Measurements from ENCODE around the gene MYH16.
"Not testable (repeated sequence)": the region's sequence is repeated elsewhere in the genome, so short reads cannot be mapped to it uniquely, and the experiment has no call there.

Gene MYH16

DNA sequence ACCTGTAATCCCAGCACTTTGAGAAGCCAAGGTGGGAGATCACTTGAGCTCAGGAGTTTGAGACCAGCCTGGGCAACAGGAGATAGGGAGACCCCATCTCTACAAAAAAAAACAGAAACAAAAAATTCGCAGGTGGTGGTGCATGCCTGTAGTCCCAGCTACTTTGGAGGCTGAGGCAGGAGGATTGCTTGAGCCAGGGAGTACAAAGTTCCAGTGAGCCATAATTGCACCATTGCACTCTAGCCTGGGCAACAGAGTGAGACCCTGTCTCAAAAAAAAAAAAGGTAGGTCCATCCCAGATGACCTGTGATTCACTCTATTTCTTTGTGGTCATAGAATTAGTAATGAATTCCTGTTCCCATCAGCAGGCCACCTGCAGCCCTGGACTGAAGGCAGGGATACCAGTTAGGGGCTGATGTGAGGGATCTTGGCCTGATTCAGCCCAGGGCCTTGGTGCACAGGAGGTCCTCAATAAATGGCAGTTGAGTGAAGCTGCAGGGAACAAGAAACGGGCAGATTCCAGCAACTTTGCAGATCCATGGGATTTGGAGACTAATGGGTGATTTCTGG, at the start of gene MYH16:
TSS of gene MYH16 (plus strand) at position 364 of the 570 bp plus-strand sequence.
- no peak for DNase-seq (ENCODE audit: low spot score)

DNA sequence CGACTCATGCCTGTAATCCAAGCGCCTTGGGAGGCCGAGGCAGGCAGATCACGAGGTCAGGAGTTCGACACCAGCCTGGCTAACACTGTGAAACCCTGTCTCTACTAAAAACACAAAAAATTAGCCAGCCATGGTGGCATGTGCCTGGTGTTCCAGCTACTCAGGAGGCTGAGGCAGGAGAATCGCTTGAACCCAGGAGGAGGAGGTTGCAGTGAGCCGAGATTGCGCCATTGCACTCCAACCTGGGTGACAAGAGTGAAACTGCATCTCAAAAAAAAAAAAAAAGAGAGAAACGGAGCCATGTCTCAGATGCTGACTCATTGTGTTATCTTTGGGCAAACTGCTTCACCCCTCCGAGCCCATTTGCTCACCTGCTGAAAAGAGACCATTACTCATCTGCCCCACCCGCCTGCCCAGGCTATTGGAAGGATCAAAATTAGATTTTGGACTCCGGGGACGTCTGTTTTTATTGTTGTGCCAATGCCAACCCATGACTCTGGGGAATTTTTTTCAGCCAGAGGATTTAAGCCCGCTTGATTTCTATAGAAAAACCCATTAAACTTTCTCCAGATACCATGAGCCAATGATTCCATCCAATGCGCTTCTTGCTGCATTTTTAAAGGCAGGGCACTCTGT, 48.3 kb upstream of the MYH16 start:
- DNase-seq (ENCODE audit: low spot score): not testable (repeated sequence)

- DNase-seq (ENCODE audit: low spot score): no peak
These were observed 47.8 kb upstream of the MYH16 start for GRCh38 chr7:99224899-99225265.

- no peak for DNase-seq (ENCODE audit: low spot score)
These were observed 43.4 kb upstream of the MYH16 start for GRCh38 chr7:99229234-99229633.

DNA sequence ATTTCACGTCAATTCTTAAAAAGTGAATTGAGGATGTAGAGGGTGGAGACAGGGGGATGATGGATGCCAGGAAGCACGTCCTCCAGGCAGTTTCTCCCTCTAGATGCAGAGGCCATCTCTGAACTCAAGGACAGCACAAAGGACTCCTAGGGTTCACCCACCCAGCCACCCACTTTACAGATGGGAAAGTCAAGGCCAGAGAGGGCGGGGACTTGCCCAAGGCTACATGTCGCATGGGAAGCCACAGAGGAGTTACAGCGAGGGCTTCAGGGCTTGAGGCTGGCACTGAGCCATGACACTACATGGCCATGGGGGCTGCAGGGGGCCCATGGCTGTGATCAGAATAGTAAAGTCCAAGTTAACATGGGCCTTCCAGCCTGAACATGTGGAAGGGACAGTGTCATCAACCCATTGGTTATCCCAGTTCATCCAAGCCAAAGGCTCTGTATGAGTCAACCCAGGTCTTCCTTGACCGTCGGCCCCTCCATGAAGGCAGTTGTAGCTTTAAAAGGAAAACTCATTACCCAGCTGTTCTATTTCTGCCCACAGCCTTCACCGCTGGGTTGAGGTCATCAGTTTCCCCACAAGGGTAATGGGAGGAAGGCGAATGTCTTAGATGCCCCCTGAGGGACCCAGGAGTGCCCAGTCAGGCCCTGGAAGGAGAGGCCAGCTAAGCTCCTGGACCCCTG, 40.4 kb upstream of the MYH16 start:
- DNase-seq (ENCODE audit: low spot score): no peak

DNA sequence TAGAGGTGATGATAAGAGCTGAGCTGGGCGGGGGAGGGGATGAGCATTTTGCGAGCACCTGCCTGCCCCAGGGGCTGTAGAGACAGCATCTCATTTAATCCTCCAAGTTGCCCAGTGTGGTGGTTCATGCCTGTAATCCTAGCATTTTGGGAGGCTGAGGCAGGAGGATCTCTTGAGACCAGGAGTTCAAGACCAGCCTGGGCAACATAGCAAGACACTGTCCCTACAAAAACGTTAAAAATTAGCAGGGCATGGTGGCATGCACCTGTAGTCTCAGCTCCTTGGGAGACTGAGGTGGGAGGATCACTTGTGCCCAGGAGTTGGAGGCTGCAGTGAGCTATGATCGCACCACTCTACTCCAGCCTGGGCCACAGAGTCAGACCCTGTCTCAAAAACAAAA, 39.7 kb upstream of the MYH16 start:
- not testable (repeated sequence) for DNase-seq (ENCODE audit: low spot score)

DNA sequence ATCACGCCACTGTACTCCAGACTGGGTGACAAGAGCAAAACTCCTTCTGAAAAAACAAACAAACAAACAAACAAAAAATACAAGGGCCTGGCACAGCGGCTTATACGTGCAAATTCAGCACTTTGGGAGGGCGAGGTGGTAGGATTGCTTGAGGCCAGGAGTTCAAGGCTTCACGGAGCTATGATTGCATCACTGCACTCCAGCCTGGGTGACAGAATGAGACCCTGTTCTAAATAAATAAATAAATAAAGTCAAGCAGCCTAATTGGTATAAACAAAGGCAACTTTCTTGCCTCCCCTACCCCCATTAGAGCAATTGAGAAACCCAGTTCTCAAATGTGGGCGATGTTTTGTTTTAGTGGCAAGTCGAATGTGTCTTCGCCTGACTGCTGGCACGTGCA, 38.5 kb upstream of the MYH16 start:
- no peak for DNase-seq (ENCODE audit: low spot score)

GRCh38 chr7:99235925-99236324, 36.7 kb upstream of the MYH16 start:
- no peak for DNase-seq (ENCODE audit: low spot score)

DNA sequence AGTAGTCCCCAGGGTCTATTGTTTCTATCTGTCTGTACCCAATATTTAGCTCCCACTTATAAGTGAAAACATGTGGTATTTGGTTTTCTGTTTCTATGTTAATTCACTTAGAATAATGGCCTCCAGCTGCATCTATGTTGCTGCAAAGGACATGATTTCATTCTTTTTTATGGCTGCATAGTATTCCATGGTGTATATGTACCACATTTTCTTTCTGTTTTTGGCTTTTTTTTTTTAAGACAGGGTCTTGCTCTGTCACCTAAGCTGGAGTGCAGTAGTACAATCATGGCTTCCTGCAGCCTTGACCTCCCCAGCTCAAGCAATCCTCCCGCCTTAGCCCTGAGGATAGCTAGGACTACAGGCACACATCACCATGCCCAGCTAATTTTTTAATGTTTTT, 34.8 kb upstream of the MYH16 start:
- DNase-seq (ENCODE audit: low spot score): not testable (repeated sequence)

- DNase-seq (ENCODE audit: low spot score): no peak
These were observed 33.9 kb upstream of the MYH16 start for GRCh38 chr7:99238558-99239341.

GRCh38 chr7:99242682-99243081, 30.0 kb upstream of the MYH16 start:
- DNase-seq (ENCODE audit: low spot score): no peak

DNA sequence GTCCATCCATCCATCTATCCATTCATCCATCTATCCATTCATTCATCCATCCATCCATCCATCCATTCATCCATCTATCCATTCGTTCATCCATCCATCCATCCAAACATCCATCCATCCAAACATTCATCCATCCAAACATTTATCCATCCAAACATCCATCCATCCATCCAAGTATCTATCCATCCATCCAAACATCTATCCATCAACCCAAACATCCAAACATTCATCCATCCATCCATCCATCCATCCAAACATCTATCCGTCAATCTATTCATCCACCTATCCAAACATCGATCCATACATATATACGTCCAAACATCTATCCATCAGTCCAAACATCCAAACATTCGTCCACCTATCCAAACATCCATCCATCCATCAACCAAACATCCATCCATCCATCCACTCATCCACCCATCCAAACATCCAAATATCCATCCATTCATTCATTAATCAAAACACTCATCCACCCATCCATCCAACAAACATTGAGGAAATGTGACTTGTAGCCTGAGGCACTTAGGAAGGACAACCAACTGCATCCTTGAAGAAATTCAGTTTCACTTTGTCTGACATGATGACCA, 28.8 kb upstream of the MYH16 start:
- DNase-seq (ENCODE audit: low spot score): no peak

GRCh38 chr7:99244939-99245338, 27.7 kb upstream of the MYH16 start:
- no peak for DNase-seq (ENCODE audit: low spot score)

DNA sequence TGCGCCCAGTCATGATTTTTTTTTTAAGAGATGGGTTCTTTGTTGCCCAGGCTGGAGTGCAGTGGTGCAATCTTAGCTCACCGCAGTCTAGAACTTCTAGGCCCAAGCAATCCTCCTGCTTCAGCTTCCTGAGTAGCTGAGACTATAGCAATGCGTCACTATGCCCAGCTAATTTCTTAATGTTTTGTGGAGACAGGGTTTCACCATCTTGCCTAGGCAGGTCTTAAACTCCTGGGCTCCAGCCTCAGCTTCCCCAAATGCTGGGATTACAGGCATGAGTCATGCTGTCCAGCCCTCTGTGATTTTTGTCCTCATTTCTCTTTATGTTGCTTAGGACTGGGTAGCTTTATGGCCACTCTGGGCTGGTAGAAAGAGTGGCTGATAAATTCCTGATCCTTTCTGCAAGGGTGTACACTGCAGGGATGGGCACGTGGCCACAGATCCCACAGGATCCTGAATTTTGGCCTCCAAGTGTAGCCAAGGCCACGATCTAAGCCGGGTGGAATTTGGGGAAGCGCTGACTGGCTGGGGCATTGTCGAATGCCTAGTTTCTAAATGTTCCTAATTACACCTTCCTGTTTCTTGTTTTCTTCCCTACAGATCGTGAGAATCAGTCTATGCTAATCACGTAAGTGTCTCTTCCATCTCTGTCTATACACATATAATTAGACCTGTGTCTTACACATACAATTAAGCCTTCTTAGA, 24.1 kb upstream of the MYH16 start:
- DNase-seq (ENCODE audit: low spot score): no peak

GRCh38 chr7:99249985-99250575, 22.6 kb upstream of the MYH16 start:
- no peak for DNase-seq (ENCODE audit: low spot score)

DNA sequence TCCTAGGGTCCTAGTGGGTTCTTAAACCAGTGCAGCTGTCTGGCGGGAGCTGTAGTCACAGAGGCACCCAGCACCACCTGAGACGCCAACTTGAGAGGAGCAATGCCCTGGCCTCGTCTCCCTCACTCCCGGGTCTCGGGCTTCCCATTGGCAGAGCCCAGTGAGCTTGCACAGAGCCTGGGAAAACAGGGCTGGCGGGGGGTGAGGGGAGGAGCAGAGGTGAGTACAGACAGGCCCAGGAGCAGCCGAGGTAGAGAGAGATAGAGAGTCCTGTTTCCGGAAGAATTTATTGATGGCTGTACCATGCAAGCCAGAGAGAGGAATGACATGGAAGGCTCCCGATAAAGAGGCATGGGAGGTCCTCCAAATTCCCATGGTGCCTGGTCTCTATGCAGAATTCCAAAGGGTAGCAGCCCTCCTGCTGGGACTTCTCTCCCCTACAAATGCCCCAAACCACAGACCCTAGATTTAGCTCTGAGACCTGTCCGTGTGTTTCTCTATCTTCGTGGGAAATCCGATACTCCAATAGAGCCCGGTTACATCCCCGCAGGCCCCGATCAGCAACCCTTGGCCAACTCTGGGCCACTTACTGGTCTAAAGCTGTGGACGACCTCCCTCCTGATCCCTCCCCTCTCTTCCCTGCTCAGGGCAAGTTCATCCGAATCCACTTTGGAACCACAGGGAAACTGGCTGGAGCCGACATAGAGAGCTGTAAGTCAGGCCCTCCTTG, 20.3 kb upstream of the MYH16 start:
- no peak for DNase-seq (ENCODE audit: low spot score)

GRCh38 chr7:99253369-99253768, 19.3 kb upstream of the MYH16 start:
- no peak for DNase-seq (ENCODE audit: low spot score)

GRCh38 chr7:99254390-99254789, 18.2 kb upstream of the MYH16 start:
- DNase-seq (ENCODE audit: low spot score): no peak

GRCh38 chr7:99255463-99255862, 17.2 kb upstream of the MYH16 start:
- DNase-seq (ENCODE audit: low spot score): no peak

DNA sequence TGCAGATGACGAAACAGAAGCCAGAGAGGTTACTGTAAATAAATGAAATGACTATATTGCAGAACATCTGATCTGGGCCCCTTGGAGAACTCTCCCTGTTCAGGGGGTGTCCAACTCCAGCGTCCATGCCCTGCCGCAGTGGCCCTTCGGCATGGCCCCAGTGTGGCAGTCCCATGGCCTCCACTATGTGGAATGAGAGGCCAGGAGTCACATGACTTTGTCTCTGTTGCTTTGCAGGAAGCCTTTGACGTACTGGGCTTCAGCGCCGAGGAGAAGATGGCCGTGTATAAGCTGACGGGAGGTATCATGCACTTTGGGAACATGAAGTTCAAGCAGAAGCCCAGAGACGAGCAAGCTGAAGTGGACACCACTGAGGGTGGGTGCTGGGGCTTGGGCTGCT, 15.6 kb upstream of the MYH16 start:
- no peak for DNase-seq (ENCODE audit: low spot score)

GRCh38 chr7:99257675-99258074, 15.0 kb upstream of the MYH16 start:
- DNase-seq (ENCODE audit: low spot score): no peak
